ENCODE measurements around the gene SULT1C4.
"Not testable (repeated sequence)": the region's sequence is repeated elsewhere in the genome, so short reads cannot be mapped to it uniquely, and the experiment has no call there.

Gene SULT1C4

GRCh38 chr2:108377815-108378630, at the start of gene SULT1C4:
Gene SULT1C4 (plus strand): TSS chr2:108377954. CDS start chr2:108378338, 384 bp downstream.
- DNase-seq: peak in 39 of 51 donors; percentile 1 to 65 (median 31)

GRCh38 chr2:108329771-108330170, 48.0 kb upstream of the SULT1C4 start:
- no peak for DNase-seq

GRCh38 chr2:108330979-108331378, 46.8 kb upstream of the SULT1C4 start:
- DNase-seq: no peak

- no peak for DNase-seq
These were observed 31.8 kb upstream of the SULT1C4 start for GRCh38 chr2:108345951-108346350.

GRCh38 chr2:108346827-108347226, 30.9 kb upstream of the SULT1C4 start:
- DNase-seq: no peak

GRCh38 chr2:108347786-108348185, 30.0 kb upstream of the SULT1C4 start:
- no peak for DNase-seq

- DNase-seq: no peak
These were observed 28.8 kb upstream of the SULT1C4 start for GRCh38 chr2:108348816-108349570.

- DNase-seq: no peak
These were observed 28.2 kb upstream of the SULT1C4 start for GRCh38 chr2:108349571-108349928.

GRCh38 chr2:108351889-108352288, 25.9 kb upstream of the SULT1C4 start:
- no peak for DNase-seq

GRCh38 chr2:108354136-108354535, 23.6 kb upstream of the SULT1C4 start:
- DNase-seq: no peak

GRCh38 chr2:108355906-108356734, 21.6 kb upstream of the SULT1C4 start:
- no peak for DNase-seq

- DNase-seq: not testable (repeated sequence)
These were observed 18.4 kb upstream of the SULT1C4 start for GRCh38 chr2:108359336-108359735.

GRCh38 chr2:108360776-108361468, 16.8 kb upstream of the SULT1C4 start:
- no peak for DNase-seq

- DNase-seq: no peak
These were observed 14.5 kb upstream of the SULT1C4 start for GRCh38 chr2:108363024-108363907.

- DNase-seq: no peak
These were observed 13.9 kb upstream of the SULT1C4 start for GRCh38 chr2:108363908-108364225.

GRCh38 chr2:108364676-108365297, 13.0 kb upstream of the SULT1C4 start:
- DNase-seq: no peak

- DNase-seq: no peak
These were observed 12.1 kb upstream of the SULT1C4 start for GRCh38 chr2:108365656-108366055.

GRCh38 chr2:108367014-108367413, 10.7 kb upstream of the SULT1C4 start:
- DNase-seq: no peak

- DNase-seq: no peak
These were observed 10.1 kb upstream of the SULT1C4 start for GRCh38 chr2:108367561-108368175.

All from hypothalamus (tissue), 51 donors.